GM12892 (cell line): ENCODE measurements around the gene IL18RAP.

Experiments
- POLR2A ChIP-seq: IDR thresholded peaks from 2 replicates; pipeline ENCODE4 v1.6.1; 2011; ENCODE audit warnings: low read depth, low read length, control low read depth
- POLR2AphosphoS5 ChIP-seq: IDR thresholded peaks from 2 replicates; pipeline ENCODE4 v1.6.1; 2011; ENCODE audit warnings: low read depth, low read length, control low read depth

GRCh38 chr2:102437122-102437521 lies 14.2 kb downstream of the IL18RAP start:
- no peak for TF ChIP-seq POLR2A
- no peak for TF ChIP-seq POLR2AphosphoS5
